HG02885 (cell line): Measurements from ENCODE around the gene ARHGEF40.

Experiments
- ATAC-seq: cut with Tn5 transposase; IDR thresholded peaks from one replicate; pipeline ENCODE4 v1.9.1; 2021; ENCODE audit warnings: mild to moderate bottlenecking; ENCODE audit not compliant: unreplicated experiment, poor library complexity

The ARHGEF40 gene

GRCh38 chr14:21070083-21070609 lies at the start of gene ARHGEF40:
TSS of gene ARHGEF40 (plus strand) at chr14:21070304. CDS start at chr14:21070397, 93 bp downstream.
- ATAC-seq = no peak

- no peak for ATAC-seq
These were observed 49.0 kb upstream of the ARHGEF40 start for GRCh38 chr14:21020977-21021545.

GRCh38 chr14:21022686-21023085 lies 47.4 kb upstream of the ARHGEF40 start:
- ATAC-seq = no peak

GRCh38 chr14:21023174-21023573 lies 46.9 kb upstream of the ARHGEF40 start:
- no peak for ATAC-seq

GRCh38 chr14:21023817-21024584 lies 46.1 kb upstream of the ARHGEF40 start:
- ATAC-seq = no peak

GRCh38 chr14:21024585-21025370 lies 45.3 kb upstream of the ARHGEF40 start, which contains the start of gene NDRG2:
TSS of gene NDRG2 (minus strand) at chr14:21025061. CDS start at chr14:21023315, 1,746 bp downstream.
- no peak for ATAC-seq

GRCh38 chr14:21025371-21026273 lies 44.5 kb upstream of the ARHGEF40 start:
- ATAC-seq = no peak

GRCh38 chr14:21026274-21026987 lies 43.7 kb upstream of the ARHGEF40 start:
- ATAC-seq = no peak

GRCh38 chr14:21026988-21027315 lies 43.2 kb upstream of the ARHGEF40 start:
- no peak for ATAC-seq

GRCh38 chr14:21029917-21030316 lies 40.2 kb upstream of the ARHGEF40 start, which contains the start of gene TPPP2:
TSS of gene TPPP2 (plus strand) at chr14:21030217. CDS start at chr14:21030582, 365 bp downstream.
- no peak for ATAC-seq

DNA sequence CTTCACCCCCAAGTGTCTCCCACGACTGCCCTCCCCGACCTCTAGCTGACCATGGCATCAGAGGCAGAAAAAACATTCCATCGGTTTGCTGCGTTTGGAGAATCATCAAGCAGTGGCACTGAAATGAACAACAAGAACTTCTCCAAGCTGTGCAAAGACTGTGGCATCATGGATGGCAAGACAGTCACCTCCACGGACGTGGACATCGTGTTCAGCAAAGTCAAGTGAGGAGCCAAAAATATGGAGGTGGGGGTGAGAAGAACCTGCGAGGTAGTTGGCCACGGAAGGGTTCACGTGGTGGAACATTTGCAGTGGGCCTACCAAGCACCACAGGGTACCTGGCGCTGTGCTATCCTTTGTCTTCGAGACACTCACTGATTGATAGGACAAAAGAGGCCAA lies 39.6 kb upstream of the ARHGEF40 start:
- no peak for ATAC-seq

- no peak for ATAC-seq
These were observed 37.6 kb upstream of the ARHGEF40 start for GRCh38 chr14:21032326-21033132.

- no peak for ATAC-seq
These were observed 36.9 kb upstream of the ARHGEF40 start for GRCh38 chr14:21033133-21033698.

DNA sequence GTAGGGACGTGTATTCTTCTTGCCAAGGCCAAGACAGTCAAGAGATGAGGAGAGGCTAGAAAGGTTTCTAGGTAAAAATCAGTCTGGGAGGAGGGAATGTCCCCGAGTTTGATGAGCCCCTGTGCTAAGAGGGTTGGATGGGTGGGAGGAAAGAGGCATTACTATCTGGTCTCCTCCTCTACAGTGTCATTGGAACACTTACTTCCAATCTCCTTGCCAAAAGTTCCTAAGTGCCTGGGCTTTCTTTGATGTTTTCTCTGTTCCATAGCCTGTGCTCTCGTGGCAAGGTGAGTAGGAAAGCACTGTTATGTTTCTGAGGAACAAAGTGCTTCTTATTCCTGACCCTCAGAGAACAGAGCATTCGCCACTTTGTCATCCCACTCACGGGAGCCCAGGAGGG lies 35.4 kb upstream of the ARHGEF40 start, which contains the start of gene RNASE13:
Gene RNASE13, minus strand, starts transcription at position 101 of the 400 bp plus-strand sequence. CDS start 519 bp downstream, outside the sequence.
- ATAC-seq = no peak

DNA sequence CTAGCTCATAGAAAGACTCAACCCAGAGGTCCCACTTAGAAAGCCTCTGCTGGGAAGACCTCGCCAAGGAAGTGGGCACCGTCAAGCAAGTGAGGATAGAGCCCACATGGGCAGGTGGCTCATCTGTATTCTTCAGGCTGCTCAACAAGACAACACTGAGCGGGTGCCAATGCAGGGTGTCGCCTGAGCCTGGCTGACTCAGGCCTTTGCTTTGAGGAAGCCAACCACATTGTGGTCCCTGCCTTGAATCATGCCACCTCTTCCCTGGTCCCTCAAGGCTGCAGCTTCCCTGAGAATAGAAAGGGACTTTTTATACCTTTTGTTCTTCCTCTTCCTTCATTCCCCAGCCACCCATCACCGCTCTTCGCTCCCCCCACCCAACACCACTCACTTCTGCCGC lies 33.4 kb upstream of the ARHGEF40 start:
- ATAC-seq = no peak

GRCh38 chr14:21037156-21037555 lies 32.9 kb upstream of the ARHGEF40 start:
- ATAC-seq = no peak

- ATAC-seq = no peak
These were observed 31.4 kb upstream of the ARHGEF40 start for GRCh38 chr14:21038441-21039422.
